ENCODE data around the gene RD3L. TPM values are rescaled to one million over a fixed set of nuclear protein-coding genes. Genes with fewer than 3 reads are reported as not detected.

RD3L gene
- total and polyA plus RNA-seq, 2 experiments from 2014 or later: not detected

DNA sequence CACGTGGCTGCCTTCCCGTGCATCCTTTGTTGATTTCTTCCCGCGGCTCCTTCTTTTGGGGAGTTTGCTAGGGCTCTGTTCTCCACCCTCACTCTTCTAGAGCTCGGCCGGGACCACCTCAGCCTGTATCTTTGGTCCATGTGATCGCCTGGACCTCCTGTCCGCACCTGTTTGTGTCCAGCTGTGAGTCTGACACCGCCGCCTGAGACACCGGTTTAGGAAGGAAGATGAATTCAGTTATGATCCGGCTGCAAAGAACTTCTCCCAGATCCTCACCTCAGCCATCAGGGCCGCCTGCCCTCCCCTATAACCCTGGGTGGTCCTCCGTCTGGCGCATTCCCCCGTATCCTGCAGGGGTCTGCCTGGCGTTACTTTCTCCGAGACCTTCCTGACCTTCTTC is 14.8 kb downstream of the RD3L start (continued):
- TF ChIP-seq JUNB (IDR thresholded peaks at IDR 0.05; ENCODE audit: unreplicated experiment) (no peak), EZH2 (IDR thresholded peaks at IDR 0.05; ENCODE audit: low read depth, unreplicated experiment) (no peak), ZNF331 (CRISPR knock-in tag; IDR thresholded peaks at IDR 0.05; ENCODE audit: low read depth) (no peak), STAT1 (IDR thresholded peaks at IDR 0.05; ENCODE audit: unreplicated experiment) (no peak), CREB1 (CRISPR knock-in tag; IDR thresholded peaks at IDR 0.05; ENCODE audit: low read depth) (no peak), NANOG (IDR thresholded peaks at IDR 0.05; ENCODE audit: borderline replicate concordance) (no peak), EZH2phosphoT487 (IDR thresholded peaks at IDR 0.05; ENCODE audit: unreplicated experiment) (no peak), POLR2AphosphoS5 (IDR thresholded peaks at IDR 0.05; ENCODE audit: low read depth) (no peak)
- TF ChIP-seq, protein P1, sequence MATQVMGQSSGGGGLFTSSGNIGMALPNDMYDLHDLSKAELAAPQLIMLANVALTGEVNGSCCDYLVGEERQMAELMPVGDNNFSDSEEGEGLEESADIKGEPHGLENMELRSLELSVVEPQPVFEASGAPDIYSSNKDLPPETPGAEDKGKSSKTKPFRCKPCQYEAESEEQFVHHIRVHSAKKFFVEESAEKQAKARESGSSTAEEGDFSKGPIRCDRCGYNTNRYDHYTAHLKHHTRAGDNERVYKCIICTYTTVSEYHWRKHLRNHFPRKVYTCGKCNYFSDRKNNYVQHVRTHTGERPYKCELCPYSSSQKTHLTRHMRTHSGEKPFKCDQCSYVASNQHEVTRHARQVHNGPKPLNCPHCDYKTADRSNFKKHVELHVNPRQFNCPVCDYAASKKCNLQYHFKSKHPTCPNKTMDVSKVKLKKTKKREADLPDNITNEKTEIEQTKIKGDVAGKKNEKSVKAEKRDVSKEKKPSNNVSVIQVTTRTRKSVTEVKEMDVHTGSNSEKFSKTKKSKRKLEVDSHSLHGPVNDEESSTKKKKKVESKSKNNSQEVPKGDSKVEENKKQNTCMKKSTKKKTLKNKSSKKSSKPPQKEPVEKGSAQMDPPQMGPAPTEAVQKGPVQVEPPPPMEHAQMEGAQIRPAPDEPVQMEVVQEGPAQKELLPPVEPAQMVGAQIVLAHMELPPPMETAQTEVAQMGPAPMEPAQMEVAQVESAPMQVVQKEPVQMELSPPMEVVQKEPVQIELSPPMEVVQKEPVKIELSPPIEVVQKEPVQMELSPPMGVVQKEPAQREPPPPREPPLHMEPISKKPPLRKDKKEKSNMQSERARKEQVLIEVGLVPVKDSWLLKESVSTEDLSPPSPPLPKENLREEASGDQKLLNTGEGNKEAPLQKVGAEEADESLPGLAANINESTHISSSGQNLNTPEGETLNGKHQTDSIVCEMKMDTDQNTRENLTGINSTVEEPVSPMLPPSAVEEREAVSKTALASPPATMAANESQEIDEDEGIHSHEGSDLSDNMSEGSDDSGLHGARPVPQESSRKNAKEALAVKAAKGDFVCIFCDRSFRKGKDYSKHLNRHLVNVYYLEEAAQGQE (IDR thresholded peaks at IDR 0.05; ENCODE audit: unreplicated experiment): no peak
- TF ChIP-seq, protein P2, sequence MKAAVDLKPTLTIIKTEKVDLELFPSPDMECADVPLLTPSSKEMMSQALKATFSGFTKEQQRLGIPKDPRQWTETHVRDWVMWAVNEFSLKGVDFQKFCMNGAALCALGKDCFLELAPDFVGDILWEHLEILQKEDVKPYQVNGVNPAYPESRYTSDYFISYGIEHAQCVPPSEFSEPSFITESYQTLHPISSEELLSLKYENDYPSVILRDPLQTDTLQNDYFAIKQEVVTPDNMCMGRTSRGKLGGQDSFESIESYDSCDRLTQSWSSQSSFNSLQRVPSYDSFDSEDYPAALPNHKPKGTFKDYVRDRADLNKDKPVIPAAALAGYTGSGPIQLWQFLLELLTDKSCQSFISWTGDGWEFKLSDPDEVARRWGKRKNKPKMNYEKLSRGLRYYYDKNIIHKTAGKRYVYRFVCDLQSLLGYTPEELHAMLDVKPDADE (IDR thresholded peaks at IDR 0.05): no peak
- TF ChIP-seq, protein P3, sequence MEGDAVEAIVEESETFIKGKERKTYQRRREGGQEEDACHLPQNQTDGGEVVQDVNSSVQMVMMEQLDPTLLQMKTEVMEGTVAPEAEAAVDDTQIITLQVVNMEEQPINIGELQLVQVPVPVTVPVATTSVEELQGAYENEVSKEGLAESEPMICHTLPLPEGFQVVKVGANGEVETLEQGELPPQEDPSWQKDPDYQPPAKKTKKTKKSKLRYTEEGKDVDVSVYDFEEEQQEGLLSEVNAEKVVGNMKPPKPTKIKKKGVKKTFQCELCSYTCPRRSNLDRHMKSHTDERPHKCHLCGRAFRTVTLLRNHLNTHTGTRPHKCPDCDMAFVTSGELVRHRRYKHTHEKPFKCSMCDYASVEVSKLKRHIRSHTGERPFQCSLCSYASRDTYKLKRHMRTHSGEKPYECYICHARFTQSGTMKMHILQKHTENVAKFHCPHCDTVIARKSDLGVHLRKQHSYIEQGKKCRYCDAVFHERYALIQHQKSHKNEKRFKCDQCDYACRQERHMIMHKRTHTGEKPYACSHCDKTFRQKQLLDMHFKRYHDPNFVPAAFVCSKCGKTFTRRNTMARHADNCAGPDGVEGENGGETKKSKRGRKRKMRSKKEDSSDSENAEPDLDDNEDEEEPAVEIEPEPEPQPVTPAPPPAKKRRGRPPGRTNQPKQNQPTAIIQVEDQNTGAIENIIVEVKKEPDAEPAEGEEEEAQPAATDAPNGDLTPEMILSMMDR (conservative IDR thresholded peaks at IDR 0.05; ENCODE audit: low read depth in 2 of 2): no peak

- no peaks in the 10 kb centered on the region for H3K27me3 Mint-ChIP-seq (ENCODE audit: insufficient read depth, low read depth, poor library complexity)
- H3K36me3 Mint-ChIP-seq (ENCODE audit: low read depth): no peaks in the 10 kb centered on the region
- no peaks in the 10 kb centered on the region for H3K36me3 ChIP-seq (ENCODE audit: insufficient read depth)
- H4K20me1 ChIP-seq (replicated peaks; ENCODE audit: insufficient read depth): no peaks in the 10 kb centered on the region
- no peak overlapping the region for H3K27ac Mint-ChIP-seq
- no peak overlapping the region for H2AFZ ChIP-seq
- H3K4me1 Mint-ChIP-seq: peaks cover 8% of the 10 kb centered on the region; the same call in 2 of the 3 replicates
- H3K79me2 ChIP-seq (replicated peaks; ENCODE audit: insufficient read depth): peaks cover 8% of the 10 kb centered on the region
- ATAC-seq: no peak
- H3K4me3 Mint-ChIP-seq: no peak overlapping the region
- no peak overlapping the region for H3K27ac ChIP-seq (ENCODE audit: low read depth)
- no peaks in the 10 kb centered on the region for H3F3A ChIP-seq (replicated peaks; ENCODE audit: low read depth)
- H3K4me2 ChIP-seq: no peak overlapping the region
- H3K4me3 ChIP-seq: no peak overlapping the region
- H3K4me1 ChIP-seq (ENCODE audit: insufficient read depth): no peaks in the 10 kb centered on the region; the same call in 1 of the 2 replicates
- TF ChIP-seq ZNF114 (CRISPR knock-in tag; IDR thresholded peaks at IDR 0.05) (no peak), POLR2AphosphoS5 (IDR thresholded peaks at IDR 0.05; ENCODE audit: low read depth) (no peak)
- TF ChIP-seq, protein P3 (conservative IDR thresholded peaks at IDR 0.05; ENCODE audit: low read depth in 2 of 2): no peak
- TF ChIP-seq, protein P1 (IDR thresholded peaks at IDR 0.05; ENCODE audit: unreplicated experiment): no peak
- H3K9me2 ChIP-seq (ENCODE audit: insufficient read depth): no peaks in the 10 kb centered on the region
- no peaks in the 10 kb centered on the region; the same call in 2 of the 3 replicates for H3K9me3 Mint-ChIP-seq
- no peaks in the 10 kb centered on the region for H3K27me3 ChIP-seq (ENCODE audit: insufficient read depth)
- DNase-seq (ENCODE audit: low spot score): no peak
These were observed 17.0 kb downstream of the RD3L start for GRCh38 chr14:103925316-103925715.

Measured in GM23338 (cell line).